H9 (cell line): Measurements from ENCODE around the gene MRM3. TPM values are rescaled to one million over a fixed set of nuclear protein-coding genes. Genes with fewer than 3 reads are reported as not detected.

Source experiments
- DNase-seq: peaks from one replicate; pipeline ENCODE4 v3.0.0-alpha.2; 2017
- H2AFZ ChIP-seq: one replicate; pipeline ENCODE4 v1.6.1; 2013; ENCODE audit warnings: mild to moderate bottlenecking, low read length, control low read depth, moderate library complexity
- H2AK5ac ChIP-seq: 2 replicates; pipeline ENCODE4 v1.6.1; 2013; ENCODE audit warnings: low read length, control low read depth, mixed read lengths; ENCODE audit not compliant: insufficient read length
- H2BK120ac ChIP-seq: one replicate; pipeline ENCODE4 v1.6.1; 2013; ENCODE audit warnings: low read depth, mild to moderate bottlenecking, low read length, control low read depth, inconsistent platforms; ENCODE audit not compliant: poor library complexity, severe bottlenecking
- H2BK12ac ChIP-seq: 2 replicates; pipeline ENCODE4 v1.6.1; 2013; ENCODE audit warnings: low read length, control low read depth, mixed read lengths, low read depth; ENCODE audit not compliant: insufficient read length
- H2BK15ac ChIP-seq: 2 replicates; pipeline ENCODE4 v1.6.1; 2013; ENCODE audit warnings: low read depth, low read length, control low read depth
- H2BK20ac ChIP-seq: one replicate; pipeline ENCODE4 v1.6.1; 2013; ENCODE audit warnings: low read depth, mild to moderate bottlenecking, low read length, control low read depth, inconsistent platforms; ENCODE audit not compliant: poor library complexity, severe bottlenecking
- H2BK5ac ChIP-seq: 2 replicates; pipeline ENCODE4 v1.6.1; 2013; ENCODE audit warnings: low read length, control low read depth, mixed read lengths; ENCODE audit not compliant: insufficient read length
- H3K14ac ChIP-seq: 2 replicates; pipeline ENCODE4 v1.6.1; 2013; ENCODE audit warnings: low read length, control low read depth; ENCODE audit not compliant: insufficient read depth
- H3K18ac ChIP-seq: 2 replicates; pipeline ENCODE4 v1.6.1; 2013; ENCODE audit warnings: low read depth, mild to moderate bottlenecking, mixed read lengths, low read length, control low read depth; ENCODE audit not compliant: insufficient read length
- H3K23ac ChIP-seq: 2 replicates; pipeline ENCODE4 v1.6.1; 2013; ENCODE audit warnings: low read length, control low read depth, mixed read lengths, low read depth; ENCODE audit not compliant: insufficient read length
- H3K23me2 ChIP-seq: 2 replicates; pipeline ENCODE4 v1.6.1; 2013; ENCODE audit warnings: low read depth, mild to moderate bottlenecking, mixed read lengths, low read length, control low read depth; ENCODE audit not compliant: insufficient read length, poor library complexity, severe bottlenecking
- H3K27ac ChIP-seq: 2 replicates; pipeline ENCODE4 v1.5.1; 2013; ENCODE audit warnings: low read length, control low read depth, mixed read lengths, low read depth; ENCODE audit not compliant: insufficient read length
- H3K27me3 ChIP-seq: 2 replicates; pipeline ENCODE4 v1.6.1; 2013; ENCODE audit warnings: low read length, control low read depth, inconsistent platforms; ENCODE audit not compliant: insufficient read depth
- H3K4ac ChIP-seq: 2 replicates; pipeline ENCODE4 v1.6.1; 2013; ENCODE audit warnings: low read depth, mild to moderate bottlenecking, control low read depth, inconsistent platforms, low read length, moderate library complexity
- H3K4me1 ChIP-seq: 2 replicates; pipeline ENCODE4 v1.6.1; 2013; ENCODE audit warnings: low read length, control low read depth, inconsistent platforms; ENCODE audit not compliant: insufficient read depth
- H3K4me2 ChIP-seq: 2 replicates; pipeline ENCODE4 v1.6.1; 2013; ENCODE audit warnings: low read length, control low read depth, mixed read lengths; ENCODE audit not compliant: insufficient read length, insufficient read depth
- H3K56ac ChIP-seq: 2 replicates; pipeline ENCODE4 v1.6.1; 2013; ENCODE audit warnings: low read depth, mild to moderate bottlenecking, mixed read lengths, low read length, control low read depth; ENCODE audit not compliant: insufficient read length
- H3K79me1 ChIP-seq: 2 replicates; pipeline ENCODE4 v1.6.1; 2013; ENCODE audit warnings: low read depth, mild to moderate bottlenecking, moderate library complexity, low read length, control low read depth, inconsistent platforms; ENCODE audit not compliant: insufficient read depth, poor library complexity, severe bottlenecking
- H3K79me2 ChIP-seq: 2 replicates; pipeline ENCODE4 v1.6.1; 2013; ENCODE audit warnings: low read length, control low read depth, inconsistent platforms; ENCODE audit not compliant: insufficient read depth
- H3K9ac ChIP-seq: 2 replicates; pipeline ENCODE4 v1.6.1; 2013; ENCODE audit warnings: low read length, control low read depth, mixed read lengths; ENCODE audit not compliant: insufficient read length; ENCODE audit errors: extremely low read depth
- H3K9me3 ChIP-seq: one replicate; pipeline ENCODE4 v1.6.1; 2013; ENCODE audit warnings: low read depth, low read length, inconsistent platforms; ENCODE audit not compliant: control insufficient read depth
- H3T11ph ChIP-seq: one replicate; pipeline ENCODE4 v1.6.1; 2013; ENCODE audit warnings: mild to moderate bottlenecking, low read length, control low read depth, inconsistent platforms
- H4K20me1 ChIP-seq: one replicate; pipeline ENCODE4 v1.6.1; 2013; ENCODE audit not compliant: control insufficient read depth, insufficient read length, insufficient read depth
- H4K5ac ChIP-seq: 2 replicates; pipeline ENCODE4 v1.6.1; 2013; ENCODE audit warnings: low read depth, mild to moderate bottlenecking, mixed read lengths, low read length, control low read depth; ENCODE audit not compliant: insufficient read length
- H4K8ac ChIP-seq: replicated peaks from 2 replicates; pipeline ENCODE4 v1.6.1; 2013; ENCODE audit warnings: low read length, control low read depth, mixed read lengths, low read depth; ENCODE audit not compliant: insufficient read length
- H4K91ac ChIP-seq: 2 replicates; pipeline ENCODE4 v1.6.1; 2013; ENCODE audit warnings: low read depth, mild to moderate bottlenecking, moderate library complexity, mixed read lengths, low read length, control low read depth; ENCODE audit not compliant: insufficient read length
- H3K27ac Mint-ChIP-seq, 3 experiments: 2 replicates in 2 of 3; 3 replicates in 1 of 3; pipeline ENCODE4 v1.8.0; 2020 to 2021; ENCODE audit warnings: mixed read lengths in 3 of 3, mild to moderate bottlenecking in 1 of 3, moderate library complexity in 1 of 3
- H3K27me3 Mint-ChIP-seq: 2 replicates; pipeline ENCODE4 v1.8.0; 2021; ENCODE audit warnings: low read depth, mild to moderate bottlenecking, moderate library complexity, mixed read lengths
- H3K36me3 Mint-ChIP-seq, 3 experiments: 2 replicates in 2 of 3; 3 replicates in 1 of 3; pipeline ENCODE4 v1.8.0; 2020 to 2021; ENCODE audit warnings: low read depth in 3 of 3, mixed read lengths in 3 of 3; ENCODE audit not compliant: insufficient read depth in 1 of 3
- H3K4me1 Mint-ChIP-seq, 2 experiments: 2 replicates each; pipeline ENCODE4 v1.8.0; 2020; ENCODE audit warnings: mixed read lengths in 2 of 2
- H3K4me3 Mint-ChIP-seq, 2 experiments: 2 replicates in 1 of 2; 3 replicates in 1 of 2; pipeline ENCODE4 v1.8.0; 2020 to 2021; ENCODE audit warnings: mild to moderate bottlenecking in 2 of 2, mixed read lengths in 2 of 2, moderate library complexity in 1 of 2
- H3K9me3 Mint-ChIP-seq, 2 experiments: 2 replicates in 1 of 2; 3 replicates in 1 of 2; pipeline ENCODE4 v1.8.0; 2020; ENCODE audit warnings: mild to moderate bottlenecking in 2 of 2, mixed read lengths in 2 of 2, moderate library complexity in 1 of 2
- CTCF ChIP-seq: fragments of 200-600 bp; sonication (generic); conservative IDR thresholded peaks from 3 replicates; pipeline ENCODE4 v1.8.0; 2021; ENCODE audit warnings: antibody characterized with exemption, mild to moderate bottlenecking
- WGBS: extraction: QIAGEN DNeasy Blood & Tissue Kit; methylation state at CpG from one replicate; pipeline ENCODE4 v1.1.7; 2013; ENCODE audit warnings: missing lambda C conversion rate, low lambda C conversion rate, mixed read lengths; ENCODE audit not compliant: insufficient read length; ENCODE audit errors: extremely low coverage; 5-methylcytosine and 5-hydroxymethylcytosine counted together
- total RNA-seq: library from RNA; stranded (reverse); gene quantifications from 2 replicates; pipeline ENCODE4 v1.2.1, GENCODE V29; 2021

Gene MRM3
- total RNA-seq, 1 experiment from 2014 or later, result 25.3 TPM

- Histone ChIP-seq H2AFZ (no peak overlapping the region), H3K14ac (no peak overlapping the region), H3K9me3 (no peaks in the 10 kb centered on the region), H3K79me2 (no peaks in the 10 kb centered on the region), H3K27me3 (no peaks in the 10 kb centered on the region), H3K4me1 (no peaks in the 10 kb centered on the region), H3K79me1 (peaks cover 3% of the 10 kb centered on the region), H4K91ac (no peak overlapping the region), H2BK20ac (no peak overlapping the region), H3K27ac (no peak overlapping the region), H4K20me1 (no peaks in the 10 kb centered on the region), H3T11ph (no peak overlapping the region), H4K5ac (no peak overlapping the region), H2AK5ac (no peak overlapping the region), H3K4me2 (no peak overlapping the region), H3K23ac (no peak overlapping the region), H3K23me2 (no peaks in the 10 kb centered on the region), H3K9ac (no peak overlapping the region), H4K8ac (no peak overlapping the region), H3K4ac (no peak overlapping the region), H2BK5ac (no peak overlapping the region), H3K56ac (no peak overlapping the region), H2BK15ac (no peak overlapping the region), H2BK12ac (no peak overlapping the region), H3K18ac (no peak overlapping the region), H2BK120ac (no peak overlapping the region)
- no peak for DNase-seq
- no CpG with 5 or more reads among the region's 17 CpGs for WGBS
- H3K4me1 Mint-ChIP-seq, result no peaks in the 10 kb centered on the region
- no peaks in the 10 kb centered on the region for H3K27me3 Mint-ChIP-seq
- H3K9me3 Mint-ChIP-seq, result no peaks in the 10 kb centered on the region; a peak in 1 of 5 replicates
- no peak for TF ChIP-seq CTCF
- no peak overlapping the region for H3K4me3 Mint-ChIP-seq
- peak overlapping the region in 1 of 3 experiments; percentile 70; a peak in 1 of 7 replicates for H3K27ac Mint-ChIP-seq
- peaks cover 26 to 41% (median 39%) of the 10 kb centered on the region in 3 experiments for H3K36me3 Mint-ChIP-seq
These were observed 43.1 kb downstream of the MRM3 start for GRCh38 chr17:825216-825615.
